GM06990 (cell line): ENCODE data around the gene CNR2.

Experiments
- DNase-seq: peaks from one replicate; pipeline ENCODE4 v3.0.0-alpha.2; 2011; ENCODE audit not compliant: insufficient read length; ENCODE audit errors: extremely low read depth
- H3K27me3 ChIP-seq: replicated peaks from 2 replicates; pipeline ENCODE4 v1.6.0; 2011; ENCODE audit warnings: low read length; ENCODE audit not compliant: control insufficient read depth, insufficient read depth
- H3K36me3 ChIP-seq: 2 replicates; pipeline ENCODE4 v1.5.1; 2011; ENCODE audit warnings: low read length; ENCODE audit not compliant: control insufficient read depth, insufficient read depth
- H3K4me3 ChIP-seq: replicated peaks from 2 replicates; pipeline ENCODE4 v1.5.1; 2011; ENCODE audit warnings: low read depth, mild to moderate bottlenecking, control low read depth, low read length
- TF ChIP-seq, protein P1 (sequence below): IDR thresholded peaks from 2 replicates; pipeline ENCODE4 v1.5.1; 2011; ENCODE audit warnings: low read length, control low read depth, mild to moderate bottlenecking, inconsistent platforms; ENCODE audit not compliant: insufficient read depth, poor library complexity, severe bottlenecking

Gene CNR2

DNA sequence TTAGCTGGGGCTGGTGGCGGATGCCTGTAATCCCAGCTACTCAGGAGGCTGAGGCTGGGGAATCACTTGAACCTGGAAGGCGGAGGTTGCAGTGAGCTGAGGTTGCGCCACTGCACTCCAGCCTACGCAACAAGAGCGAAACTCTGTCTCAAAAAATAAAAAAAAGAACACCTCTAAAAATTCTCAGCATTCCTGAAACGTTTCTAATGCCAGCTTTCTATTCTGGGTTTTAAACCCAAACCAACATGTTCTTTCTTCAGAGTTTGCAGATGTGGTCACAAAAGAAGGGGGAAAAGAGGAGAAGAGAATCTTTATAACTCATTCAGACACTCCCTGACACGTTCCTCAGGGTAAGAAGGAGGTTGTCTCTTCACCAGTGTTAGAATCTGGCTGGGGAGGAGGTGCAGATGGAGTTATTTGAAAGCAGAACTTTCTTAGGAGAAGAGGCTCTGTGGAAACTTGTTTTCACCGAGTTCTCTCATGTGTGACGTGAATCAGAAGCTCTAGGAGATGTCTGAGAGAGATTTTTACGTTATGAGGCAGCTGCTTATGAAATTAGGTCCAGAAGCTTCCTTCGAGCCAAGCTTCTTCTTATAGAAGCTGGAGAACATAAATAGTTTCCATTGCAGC is 17.8 kb upstream of the CNR2 start:
- TF ChIP-seq, protein P1, sequence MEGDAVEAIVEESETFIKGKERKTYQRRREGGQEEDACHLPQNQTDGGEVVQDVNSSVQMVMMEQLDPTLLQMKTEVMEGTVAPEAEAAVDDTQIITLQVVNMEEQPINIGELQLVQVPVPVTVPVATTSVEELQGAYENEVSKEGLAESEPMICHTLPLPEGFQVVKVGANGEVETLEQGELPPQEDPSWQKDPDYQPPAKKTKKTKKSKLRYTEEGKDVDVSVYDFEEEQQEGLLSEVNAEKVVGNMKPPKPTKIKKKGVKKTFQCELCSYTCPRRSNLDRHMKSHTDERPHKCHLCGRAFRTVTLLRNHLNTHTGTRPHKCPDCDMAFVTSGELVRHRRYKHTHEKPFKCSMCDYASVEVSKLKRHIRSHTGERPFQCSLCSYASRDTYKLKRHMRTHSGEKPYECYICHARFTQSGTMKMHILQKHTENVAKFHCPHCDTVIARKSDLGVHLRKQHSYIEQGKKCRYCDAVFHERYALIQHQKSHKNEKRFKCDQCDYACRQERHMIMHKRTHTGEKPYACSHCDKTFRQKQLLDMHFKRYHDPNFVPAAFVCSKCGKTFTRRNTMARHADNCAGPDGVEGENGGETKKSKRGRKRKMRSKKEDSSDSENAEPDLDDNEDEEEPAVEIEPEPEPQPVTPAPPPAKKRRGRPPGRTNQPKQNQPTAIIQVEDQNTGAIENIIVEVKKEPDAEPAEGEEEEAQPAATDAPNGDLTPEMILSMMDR = no peak
- Histone ChIP-seq H3K4me3 (no peak overlapping the region), H3K27me3 (no peaks in the 10 kb centered on the region), H3K36me3 (no peaks in the 10 kb centered on the region)
- DNase-seq = no peak

DNA sequence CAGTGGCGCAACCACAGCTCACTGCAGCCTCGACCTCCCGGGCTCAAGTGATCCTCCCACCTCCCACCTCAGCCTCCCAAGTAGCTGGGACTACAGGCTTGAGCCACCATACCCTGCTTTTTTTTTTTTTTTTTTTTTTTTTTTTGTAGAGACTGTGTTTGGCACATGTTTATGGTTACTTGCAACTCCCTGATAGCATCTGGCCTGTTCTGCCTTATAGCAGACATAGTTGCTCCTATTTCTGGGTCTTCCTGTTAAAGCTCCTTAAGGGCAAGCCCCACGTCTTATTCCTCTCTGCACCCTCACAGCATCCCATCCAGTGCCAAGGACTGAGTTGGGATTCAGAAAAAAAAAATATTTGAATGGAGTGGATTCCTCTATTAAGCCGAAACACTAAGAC is 17.1 kb upstream of the CNR2 start:
- H3K36me3 ChIP-seq = no peaks in the 10 kb centered on the region
- no peak for DNase-seq
- H3K4me3 ChIP-seq = no peak overlapping the region
- TF ChIP-seq, protein P1 = no peak
- no peaks in the 10 kb centered on the region for H3K27me3 ChIP-seq

DNA sequence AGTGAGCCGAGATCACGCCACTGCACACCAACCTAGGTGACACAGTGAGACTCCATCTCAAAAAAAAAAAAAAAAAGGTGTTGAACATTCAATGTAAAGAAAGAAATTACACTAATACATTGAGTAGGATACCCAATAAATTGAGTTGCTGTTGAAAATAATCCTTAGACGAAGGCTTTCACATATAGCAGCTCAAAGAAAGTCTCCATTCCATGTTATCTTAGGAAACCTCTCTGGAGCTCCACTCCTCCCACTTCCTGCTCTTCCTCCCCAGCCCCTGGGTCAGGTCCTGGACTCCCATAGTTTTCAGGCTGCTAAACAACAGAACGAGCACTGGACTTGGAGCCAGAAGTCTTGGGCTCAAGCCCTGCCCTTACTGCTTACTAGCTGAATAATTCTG is 15.6 kb upstream of the CNR2 start:
- no peaks in the 10 kb centered on the region for H3K27me3 ChIP-seq
- TF ChIP-seq, protein P1 = no peak
- DNase-seq = no peak
- H3K36me3 ChIP-seq = no peaks in the 10 kb centered on the region
- no peak overlapping the region for H3K4me3 ChIP-seq

DNA sequence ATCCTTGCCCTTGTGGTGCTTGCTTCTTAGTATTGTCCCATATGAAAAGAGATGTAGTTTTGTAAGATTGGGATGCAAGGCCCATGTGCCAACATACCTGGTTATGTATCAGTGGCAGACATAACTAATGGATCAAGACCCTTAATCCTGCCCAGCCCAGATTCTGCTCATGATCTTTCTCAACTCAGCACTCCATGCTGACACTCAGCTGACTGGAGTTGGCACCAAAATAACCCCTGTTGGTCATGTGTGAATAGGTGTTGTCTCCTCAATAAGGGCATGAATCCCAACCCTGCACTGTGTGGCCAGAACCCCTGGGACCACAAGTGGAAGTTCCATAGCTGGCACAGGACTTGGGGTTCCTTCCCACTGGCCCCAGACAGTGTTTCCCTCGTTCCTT is 13.9 kb upstream of the CNR2 start:
- no peak for DNase-seq
- Histone ChIP-seq H3K4me3 (no peak overlapping the region), H3K36me3 (no peaks in the 10 kb centered on the region)

DNA sequence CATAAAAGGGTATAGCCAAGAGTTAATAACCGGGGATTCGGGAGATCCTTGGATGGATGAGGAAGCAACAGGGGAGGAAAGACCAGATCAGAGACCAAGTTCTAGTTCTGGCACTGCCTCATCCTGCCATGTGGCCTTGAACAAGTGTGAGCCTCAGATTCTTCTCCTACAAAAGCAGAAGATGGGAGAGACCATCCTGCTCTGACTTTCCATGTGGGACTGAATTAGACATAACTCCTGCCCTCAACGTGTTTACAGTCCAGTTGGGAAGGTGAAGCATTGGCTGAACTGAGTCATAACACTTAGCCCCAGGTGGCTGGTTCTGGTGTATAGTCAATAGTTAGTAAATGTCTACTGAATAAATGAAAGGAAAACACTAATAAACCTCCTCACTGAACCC is 12.1 kb upstream of the CNR2 start:
- DNase-seq = no peak
- no peaks in the 10 kb centered on the region for H3K27me3 ChIP-seq
- H3K36me3 ChIP-seq = no peaks in the 10 kb centered on the region
- TF ChIP-seq, protein P1 = no peak
- H3K4me3 ChIP-seq = no peak overlapping the region

More for the DNA sequence above, 13.9 kb upstream of the CNR2 start:
- TF ChIP-seq, protein P1 = no peak
- no peaks in the 10 kb centered on the region for H3K27me3 ChIP-seq

DNA sequence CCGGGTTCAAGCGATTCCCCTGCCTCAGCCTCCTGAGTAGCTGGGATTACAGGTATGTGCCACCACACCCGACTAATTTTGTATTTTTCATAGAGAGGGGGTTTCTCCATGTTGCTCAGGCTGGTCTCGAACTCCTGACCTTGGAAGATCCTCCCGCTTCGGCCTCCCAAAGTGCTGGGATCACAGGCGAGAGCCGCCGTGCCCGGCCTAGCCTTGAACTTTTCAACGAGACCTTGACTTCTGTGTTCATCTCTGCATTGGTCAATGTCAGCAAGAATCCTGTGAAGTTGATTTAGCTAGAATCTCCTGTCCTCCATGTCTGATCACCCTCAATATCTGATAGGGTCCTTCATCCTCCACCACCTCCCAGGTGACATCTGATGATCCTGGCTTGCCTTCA is 11.4 kb upstream of the CNR2 start:
- no peaks in the 10 kb centered on the region for H3K27me3 ChIP-seq
- DNase-seq = no peak
- TF ChIP-seq, protein P1 = no peak

More for the DNA sequence above, 11.4 kb upstream of the CNR2 start:
- H3K4me3 ChIP-seq = no peak overlapping the region
- no peaks in the 10 kb centered on the region for H3K36me3 ChIP-seq
